HepG2 (cell line): ENCODE measurements around the gene SMIM29. TPM values are rescaled to one million over a fixed set of nuclear protein-coding genes. Genes with fewer than 3 reads are reported as not detected.
A peak's percentile ranks its signal among the peaks of the same experiment; 100 is the strongest.

Experiments
- E2F1 ChIP-seq: sonication (generic); formaldehyde crosslinking; IDR thresholded peaks from 2 replicates; pipeline ENCODE4 v1.5.0; 2020; ENCODE audit warnings: missing genetic modification reagents
- EZH2 ChIP-seq: conservative IDR thresholded peaks from 2 replicates; pipeline ENCODE4 v1.6.1; 2012; ENCODE audit warnings: mild to moderate bottlenecking, low read depth, low read length, moderate library complexity
- HNF1A ChIP-seq, 2 experiments: sonication (generic) in 1 of 2; formaldehyde crosslinking in 1 of 2; IDR thresholded peaks; 2 replicates each; pipeline versions ENCODE4 v1.4.0 to v1.6.1; 2016 to 2020; ENCODE audit warnings: borderline replicate concordance in 1 of 2, low read depth in 1 of 2, mild to moderate bottlenecking in 1 of 2, missing genetic modification reagents in 1 of 2
- KDM1A ChIP-seq: IDR thresholded peaks from 2 replicates; pipeline ENCODE4 v1.6.1; 2016; ENCODE audit warnings: missing compliant biosample characterization
- KMT2B ChIP-seq: IDR thresholded peaks from 2 replicates; pipeline ENCODE4 v1.6.1; 2016; ENCODE audit warnings: missing genetic modification reagents, missing compliant biosample characterization
- NR2F1 ChIP-seq, 2 experiments: fragments of 450-650 bp in 1 of 2; formaldehyde crosslinking in 1 of 2; IDR thresholded peaks; 2 replicates each; pipeline versions ENCODE4 v1.5.0 to v1.6.1; 2016 to 2020; ENCODE audit warnings: mild to moderate bottlenecking in 1 of 2, missing compliant biosample characterization in 1 of 2, missing genetic modification reagents in 1 of 2, moderate library complexity in 1 of 2
- RBFOX2 ChIP-seq: fragments of 200-400 bp; formaldehyde crosslinking; IDR thresholded peaks from 2 replicates; pipeline ENCODE4 v1.6.1; 2017; ENCODE audit warnings: low read depth, mild to moderate bottlenecking, low read length
- TARDBP ChIP-seq: sonication (generic); formaldehyde crosslinking; IDR thresholded peaks from 2 replicates; pipeline ENCODE4 v1.8.0; 2022; ENCODE audit warnings: mild to moderate bottlenecking, missing genetic modification reagents
- ZBTB46 ChIP-seq: sonication (generic); formaldehyde crosslinking; IDR thresholded peaks from 2 replicates; pipeline ENCODE4 v1.4.0; 2020; ENCODE audit warnings: mild to moderate bottlenecking, missing genetic modification reagents, borderline replicate concordance
- ZBTB7A ChIP-seq: sonication (generic); formaldehyde crosslinking; IDR thresholded peaks from 2 replicates; pipeline ENCODE4 v1.8.0; 2022; ENCODE audit warnings: mild to moderate bottlenecking, missing genetic modification reagents
- ZNF235 ChIP-seq: sonication (generic); formaldehyde crosslinking; IDR thresholded peaks from 2 replicates; pipeline ENCODE4 v1.8.1; 2023; ENCODE audit warnings: mild to moderate bottlenecking, missing genetic modification reagents, borderline replicate concordance
- ZNF552 ChIP-seq: sonication (generic); formaldehyde crosslinking; IDR thresholded peaks from 2 replicates; pipeline ENCODE4 v1.9.0; 2022; ENCODE audit warnings: missing genetic modification reagents, mild to moderate bottlenecking, borderline replicate concordance
- ZNF556 ChIP-seq: sonication (generic); formaldehyde crosslinking; IDR thresholded peaks from 2 replicates; pipeline ENCODE4 v1.4.0; 2020; ENCODE audit warnings: mild to moderate bottlenecking, missing genetic modification reagents, borderline replicate concordance
- ZNF567 ChIP-seq: sonication (generic); formaldehyde crosslinking; IDR thresholded peaks from 2 replicates; pipeline ENCODE4 v1.8.1; 2023; ENCODE audit warnings: mild to moderate bottlenecking, missing genetic modification reagents, borderline replicate concordance
- ZNF597 ChIP-seq: sonication (generic); formaldehyde crosslinking; IDR thresholded peaks from 2 replicates; pipeline ENCODE4 v1.5.0; 2020; ENCODE audit warnings: missing genetic modification reagents
- ZNF777 ChIP-seq: sonication (generic); formaldehyde crosslinking; IDR thresholded peaks from 2 replicates; pipeline ENCODE4 v1.4.0; 2020; ENCODE audit warnings: missing genetic modification reagents
- ZSCAN5A ChIP-seq: sonication (generic); formaldehyde crosslinking; IDR thresholded peaks from 2 replicates; pipeline ENCODE4 v1.8.0; 2022; ENCODE audit warnings: mild to moderate bottlenecking, missing genetic modification reagents, borderline replicate concordance
- polyA plus RNA-seq, 8 experiments: library from polyadenylated mRNA; depleted of rRNA in 3 of 8; stranded (reverse) in 7 of 8; unstranded in 1 of 8; fragments of >200 nt; fragmentation: Illumina TruSeq in 4 of 8; extraction: Trizol in 4 of 8; gene quantifications; 2 replicates each; pipeline versions ENCODE4 v1.2.1 to v1.2.3, GENCODE V29; 2011 to 2016; ENCODE audit warnings: low read depth in 4 of 8, missing spikeins in 1 of 8, mixed read lengths in 1 of 8; ENCODE audit not compliant: insufficient read depth in 1 of 8
- total RNA-seq, 5 experiments: library from RNA; depleted of rRNA; stranded (reverse); fragments of >200 nt; fragmentation: Illumina TruSeq; extraction: Trizol; gene quantifications; 2 replicates each; pipeline ENCODE4 v1.2.3, GENCODE V29; 2016; ENCODE audit warnings: low read depth in 1 of 5

Gene SMIM29
- total and polyA plus RNA-seq, 2 of the 13 experiments (the other 11 are each of a cell fraction or from before 2014, with no cell fraction given) = 8.8 to 15.3 TPM

GRCh38 chr6:34237722-34238584 is 10.9 kb downstream of the SMIM29 start (continued):
- TF ChIP-seq ZNF235 (CRISPR knock-in tag) = peak; percentile 98; the same call in 1 of the 2 replicates
- peak; percentile 67 for TF ChIP-seq ZNF556 (CRISPR knock-in tag)
- no peak for TF ChIP-seq KDM1A
- TF ChIP-seq E2F1 (CRISPR knock-in tag) = peak; percentile 88
- TF ChIP-seq ZNF552 = peak; percentile 95
- TF ChIP-seq ZNF567 (CRISPR knock-in tag) = peak; percentile 90; the same call in 1 of the 2 replicates
- TF ChIP-seq ZBTB46 = peak; percentile 88; the same call in 1 of the 2 replicates
- TF ChIP-seq ZNF597 (CRISPR knock-in tag) = no peak
- peak; percentile 61; the same call in 1 of the 2 replicates for TF ChIP-seq TARDBP (CRISPR knock-in tag)
- peak; percentile 88 for TF ChIP-seq ZSCAN5A
- TF ChIP-seq KMT2B (CRISPR knock-in tag) = peak; percentile 89
- no peak for TF ChIP-seq HNF1A (IDR thresholded peaks at IDR 0.05; ENCODE audit: low read depth)
- TF ChIP-seq HNF1A (CRISPR knock-in tag; IDR thresholded peaks at IDR 0.05; ENCODE audit: borderline replicate concordance) = peak; percentile 59; the same call in 1 of the 2 replicates
- peak; percentile 81 for TF ChIP-seq RBFOX2
- TF ChIP-seq NR2F1 (CRISPR knock-in tag; IDR thresholded peaks at IDR 0.05) = no peak
- TF ChIP-seq EZH2 = no peak
- peak; percentile 94 for TF ChIP-seq ZBTB7A (CRISPR knock-in tag)
- TF ChIP-seq ZNF777 (CRISPR knock-in tag) = peak; percentile 88
